HEK293T (cell line): ENCODE data around the gene TMEM269.

Experiments used
- BHLHE40 ChIP-seq: fragments of 450-650 bp; IDR thresholded peaks from 2 replicates; pipeline ENCODE4 v1.6.1; 2016; ENCODE audit warnings: mild to moderate bottlenecking, moderate library complexity, borderline replicate concordance
- CTBP1 ChIP-seq: fragments of 450-650 bp; IDR thresholded peaks from 2 replicates; pipeline ENCODE4 v1.6.1; 2016; ENCODE audit warnings: borderline replicate concordance
- FOXA1 ChIP-seq: fragments of 450-650 bp; IDR thresholded peaks from 2 replicates; pipeline ENCODE4 v1.6.1; 2016; ENCODE audit warnings: mild to moderate bottlenecking
- FOXK2 ChIP-seq: fragments of 450-650 bp; IDR thresholded peaks from 2 replicates; pipeline ENCODE4 v1.6.1; 2016; ENCODE audit warnings: mild to moderate bottlenecking
- FOXM1 ChIP-seq: fragments of 450-650 bp; IDR thresholded peaks from 2 replicates; pipeline ENCODE4 v1.6.1; 2017; ENCODE audit warnings: mild to moderate bottlenecking, borderline replicate concordance
- HDGF ChIP-seq: fragments of 450-650 bp; IDR thresholded peaks from 2 replicates; pipeline ENCODE4 v1.6.1; 2017; ENCODE audit warnings: antibody characterized with exemption, borderline replicate concordance
- L3MBTL2 ChIP-seq: fragments of 450-650 bp; conservative IDR thresholded peaks from 2 replicates; pipeline ENCODE4 v1.6.1; 2016; ENCODE audit warnings: mild to moderate bottlenecking
- LEF1 ChIP-seq: fragments of 450-650 bp; IDR thresholded peaks from 2 replicates; pipeline ENCODE4 v1.6.1; 2017; ENCODE audit warnings: mild to moderate bottlenecking, borderline replicate concordance
- NFRKB ChIP-seq: fragments of 450-650 bp; IDR thresholded peaks from 2 replicates; pipeline ENCODE4 v1.6.1; 2016; ENCODE audit warnings: mild to moderate bottlenecking, moderate library complexity
- SP1 ChIP-seq: fragments of 450-650 bp; IDR thresholded peaks from 2 replicates; pipeline ENCODE4 v1.6.1; 2017
- SUZ12 ChIP-seq: fragments of 450-650 bp; IDR thresholded peaks from 2 replicates; pipeline ENCODE4 v1.6.1; 2016; ENCODE audit warnings: mild to moderate bottlenecking
- TARDBP ChIP-seq: fragments of 450-650 bp; IDR thresholded peaks from 2 replicates; pipeline ENCODE4 v1.6.1; 2016
- ZNF384 ChIP-seq: fragments of 450-650 bp; IDR thresholded peaks from 2 replicates; pipeline ENCODE4 v1.6.1; 2016
- TF ChIP-seq, protein P1 (sequence below): fragments of 450-650 bp; IDR thresholded peaks from 2 replicates; pipeline ENCODE4 v1.6.1; 2016

DNA sequence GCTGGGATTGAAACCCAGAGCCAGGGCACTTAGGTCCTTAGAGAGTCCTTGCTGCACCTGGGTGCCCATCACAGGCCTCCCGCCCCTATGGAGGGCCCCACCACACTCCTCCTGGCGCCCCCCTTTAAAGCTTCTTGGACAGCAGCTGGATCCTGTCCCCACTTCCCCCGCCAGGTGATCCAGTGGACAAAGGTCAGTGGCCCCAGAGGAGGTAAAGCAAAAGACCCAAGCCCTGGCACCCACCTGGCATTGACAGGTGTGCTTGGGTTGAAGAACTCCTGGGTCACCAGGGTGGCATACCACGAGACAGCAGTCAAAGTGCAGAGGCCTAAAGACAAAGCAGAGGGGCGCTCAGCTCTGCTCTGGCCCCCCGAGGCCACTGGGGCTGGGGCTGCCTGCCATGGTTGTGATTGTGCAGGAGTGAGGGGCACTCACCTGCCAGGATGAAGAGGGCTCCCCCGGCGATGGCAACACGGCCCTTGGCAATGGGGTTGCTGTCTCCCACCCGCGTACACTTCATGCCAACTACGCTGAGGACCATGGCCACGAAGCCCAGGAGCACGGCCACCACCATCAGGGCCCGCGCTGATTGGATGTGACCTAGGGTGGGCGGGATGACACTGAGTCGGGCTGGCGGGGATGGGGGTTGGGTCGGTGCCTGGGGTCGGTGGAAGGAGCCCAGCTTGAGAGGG is 46.7 kb upstream of the TMEM269 start:
- TF ChIP-seq FOXM1 (no peak), ZNF384 (no peak), TARDBP (no peak), HDGF (no peak), FOXK2 (no peak), LEF1 (no peak), BHLHE40 (no peak), SP1 (no peak), SUZ12 (no peak), FOXA1 (no peak), NFRKB (no peak), L3MBTL2 (no peak), CTBP1 (no peak)
- TF ChIP-seq, protein P1, sequence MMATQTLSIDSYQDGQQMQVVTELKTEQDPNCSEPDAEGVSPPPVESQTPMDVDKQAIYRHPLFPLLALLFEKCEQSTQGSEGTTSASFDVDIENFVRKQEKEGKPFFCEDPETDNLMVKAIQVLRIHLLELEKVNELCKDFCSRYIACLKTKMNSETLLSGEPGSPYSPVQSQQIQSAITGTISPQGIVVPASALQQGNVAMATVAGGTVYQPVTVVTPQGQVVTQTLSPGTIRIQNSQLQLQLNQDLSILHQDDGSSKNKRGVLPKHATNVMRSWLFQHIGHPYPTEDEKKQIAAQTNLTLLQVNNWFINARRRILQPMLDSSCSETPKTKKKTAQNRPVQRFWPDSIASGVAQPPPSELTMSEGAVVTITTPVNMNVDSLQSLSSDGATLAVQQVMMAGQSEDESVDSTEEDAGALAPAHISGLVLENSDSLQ: no peak
